Activated CD4-positive, alpha-beta T cell treated with anti-CD3 and anti-CD28 coated beads for 1 hour (primary cell): ENCODE measurements around the gene SMARCA2.

Experiments used
- DNase-seq: peaks from one replicate; pipeline ENCODE4 v3.0.0-alpha.2; 2020

Gene SMARCA2

DNA sequence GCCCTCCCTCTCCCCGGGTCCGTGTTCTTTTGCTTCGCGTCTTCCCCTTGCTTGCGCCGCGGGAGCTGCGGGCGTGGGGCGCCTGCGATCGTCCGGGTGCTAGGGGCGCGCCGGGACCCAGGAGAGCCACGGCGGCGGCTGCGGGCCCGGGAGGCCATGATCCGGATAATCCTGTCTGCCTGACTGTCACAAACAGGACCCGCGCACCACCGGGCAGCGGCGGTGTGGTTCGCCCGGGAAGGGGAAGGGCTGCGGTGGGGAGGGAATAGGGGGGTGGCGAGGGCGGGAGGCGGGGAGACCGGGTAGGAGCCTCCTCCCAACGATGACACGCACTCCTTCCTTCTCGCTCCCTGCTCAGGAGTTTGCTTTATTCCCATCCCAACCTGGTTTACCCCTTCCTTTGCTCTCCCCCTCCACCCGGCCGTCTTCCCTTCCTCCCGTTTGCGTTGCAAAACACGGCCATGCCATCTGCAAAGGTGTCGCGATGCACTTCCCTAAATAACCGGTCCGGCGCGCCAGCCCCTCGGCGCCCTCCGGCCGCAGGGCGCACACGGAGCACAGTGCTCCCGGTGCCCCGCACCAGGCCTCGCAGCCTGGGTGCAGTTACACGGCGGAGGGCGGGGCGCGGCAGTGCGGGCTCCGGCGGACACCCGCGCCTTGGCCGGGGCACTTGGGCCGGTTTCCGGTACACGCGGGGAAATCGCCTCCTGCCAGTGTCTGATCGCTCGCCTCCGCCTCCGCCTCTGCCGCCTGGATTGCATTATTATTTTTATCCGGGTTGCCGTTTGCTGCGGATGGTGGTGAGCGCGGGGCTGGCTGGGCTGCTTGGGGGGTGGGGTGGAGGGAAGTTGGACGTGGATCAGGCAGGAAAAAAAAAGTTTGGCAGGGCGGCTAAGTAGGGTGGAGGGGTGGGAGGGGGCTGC, 1.5 kb downstream of the SMARCA2 start:
- DNase-seq: peak; percentile 31

DNA sequence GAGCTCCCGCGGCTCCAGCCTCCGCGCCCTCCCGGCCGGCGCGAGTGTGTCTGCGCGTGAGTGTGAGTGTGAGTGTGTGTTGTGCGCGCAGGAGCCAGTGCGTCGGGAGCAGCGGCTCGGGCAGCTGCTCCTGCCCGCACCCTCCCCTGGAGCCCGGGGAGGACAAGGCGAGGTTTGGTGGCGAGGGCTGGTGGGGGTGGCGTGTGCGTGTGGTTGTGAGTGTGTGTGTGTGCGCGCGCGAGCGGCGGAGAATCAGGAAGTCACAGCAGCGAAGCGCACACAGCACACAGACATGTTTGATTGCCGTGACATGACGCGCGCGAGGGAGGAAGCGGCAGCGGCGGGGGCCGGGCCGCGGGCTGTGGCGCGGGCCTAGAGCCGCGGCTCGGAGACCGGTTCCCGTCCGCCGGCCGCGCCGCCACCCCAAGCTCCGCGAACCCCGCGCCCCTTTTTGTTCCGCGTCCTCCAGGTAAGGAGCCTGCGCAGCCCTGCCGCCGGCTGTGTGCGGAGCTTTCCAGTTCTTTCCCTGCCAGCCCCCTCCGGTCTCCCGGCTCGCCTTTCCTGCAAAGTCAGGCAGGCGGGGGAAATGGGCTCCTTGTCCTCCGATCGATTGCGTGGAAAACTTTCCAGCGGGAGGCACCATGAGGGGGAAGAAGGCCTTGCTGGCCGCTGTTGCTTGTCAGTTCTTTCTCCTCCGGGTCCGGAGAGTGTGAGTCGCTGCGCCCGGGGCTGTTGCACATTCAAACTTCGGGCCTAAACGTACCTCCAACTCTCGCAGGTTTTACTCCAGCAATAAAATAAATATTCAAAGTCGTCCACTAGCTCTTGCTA, 2.4 kb downstream of the SMARCA2 start:
- DNase-seq: peak; percentile 72

DNA sequence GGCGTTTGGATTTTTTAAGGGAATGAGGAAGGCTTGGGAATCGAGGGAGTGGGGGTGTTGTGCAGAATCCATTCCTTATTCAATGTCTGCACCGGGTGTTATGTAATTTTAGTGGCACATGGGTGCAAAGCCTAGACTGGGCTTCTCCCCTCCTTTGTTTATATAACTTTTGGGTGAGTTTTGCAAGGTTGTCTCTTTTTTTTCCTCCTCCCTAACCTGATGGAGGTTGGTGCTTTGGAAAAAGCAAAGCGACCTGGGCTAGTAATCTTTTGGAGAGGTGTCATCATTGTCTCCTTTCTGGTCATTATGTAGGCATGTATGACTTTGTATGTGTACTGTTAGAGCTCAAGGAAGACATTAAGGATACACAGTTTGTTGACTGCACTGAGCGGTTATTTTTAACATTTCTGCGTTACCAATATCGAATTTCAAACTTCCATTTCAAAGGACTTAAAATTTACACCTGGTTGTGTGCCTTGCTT, 3.1 kb downstream of the SMARCA2 start:
- DNase-seq: no peak

DNA sequence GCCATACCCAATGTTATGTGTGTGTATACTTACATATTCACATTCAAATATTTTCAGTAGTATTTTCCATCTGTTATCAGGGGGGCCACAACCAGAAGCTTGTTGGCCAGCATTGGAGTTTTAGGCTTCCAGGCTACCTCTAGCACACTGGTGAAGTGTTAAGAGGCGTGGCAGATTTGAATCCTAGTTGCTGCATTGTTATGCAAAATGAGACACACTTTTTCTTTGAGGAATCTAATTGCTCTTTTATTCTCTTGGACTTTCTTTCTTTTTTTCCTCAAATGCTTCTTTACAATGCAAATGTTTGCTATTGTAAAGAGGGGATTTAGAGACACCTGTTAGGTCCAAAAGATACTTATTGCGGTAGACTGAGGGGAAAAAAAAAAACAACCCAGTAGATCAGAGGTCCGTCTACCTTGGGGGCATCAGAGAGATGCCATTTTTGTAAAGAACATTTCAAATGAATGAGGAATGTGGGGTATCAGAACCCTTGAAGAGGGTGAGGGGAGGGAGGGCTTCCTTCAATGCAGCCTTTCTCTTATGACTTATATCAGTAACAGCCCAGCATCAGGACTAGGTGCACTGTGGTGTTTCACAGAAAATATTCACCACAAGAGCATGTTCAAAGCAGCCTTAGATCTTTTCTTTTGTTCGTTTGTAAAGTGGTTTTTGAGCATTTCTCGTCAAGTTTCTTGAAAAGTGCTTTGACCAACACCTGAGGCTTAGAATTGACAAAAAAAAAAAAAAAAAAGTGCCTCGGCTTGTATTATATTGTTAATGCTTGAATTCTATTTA, 3.8 kb downstream of the SMARCA2 start:
- no peak for DNase-seq

DNA sequence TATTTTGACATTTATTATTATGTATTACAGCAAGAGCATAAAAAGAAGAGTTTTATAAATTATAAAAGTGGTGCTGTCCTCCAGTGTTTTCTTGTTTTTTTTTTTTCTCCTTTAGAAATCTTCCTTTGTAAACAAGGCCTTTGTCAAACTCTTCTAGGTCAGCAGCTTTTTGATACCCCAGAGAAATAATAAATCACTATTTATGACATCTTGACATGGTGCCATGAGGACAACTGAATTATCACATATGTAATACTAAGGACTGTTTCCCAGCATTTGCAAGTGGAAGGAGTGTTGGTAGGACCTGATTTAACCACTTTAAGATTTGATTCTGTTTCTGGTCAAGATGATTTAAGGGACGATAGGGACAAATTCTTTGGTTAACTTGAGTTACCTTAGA, 4.6 kb downstream of the SMARCA2 start:
- DNase-seq: no peak

DNA sequence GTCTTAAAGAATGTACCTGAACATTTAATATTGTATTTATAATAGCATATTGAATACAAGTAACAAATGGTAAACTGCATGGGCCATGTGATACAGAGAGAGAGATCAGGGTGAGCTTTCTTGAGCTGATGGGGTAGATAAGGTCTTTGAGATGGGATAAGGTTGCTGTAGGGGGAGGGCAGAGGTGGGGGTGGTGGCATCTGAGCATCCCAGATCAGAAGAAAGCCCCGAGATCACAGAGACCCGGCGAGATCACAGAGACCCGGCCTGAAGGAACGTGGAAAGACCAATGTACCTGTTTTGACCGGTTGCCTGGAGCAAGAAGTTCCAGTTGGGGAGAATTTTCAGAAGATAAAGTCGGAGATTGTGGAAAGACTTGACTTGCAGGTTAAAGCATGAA, 6.6 kb downstream of the SMARCA2 start:
- DNase-seq: no peak

DNA sequence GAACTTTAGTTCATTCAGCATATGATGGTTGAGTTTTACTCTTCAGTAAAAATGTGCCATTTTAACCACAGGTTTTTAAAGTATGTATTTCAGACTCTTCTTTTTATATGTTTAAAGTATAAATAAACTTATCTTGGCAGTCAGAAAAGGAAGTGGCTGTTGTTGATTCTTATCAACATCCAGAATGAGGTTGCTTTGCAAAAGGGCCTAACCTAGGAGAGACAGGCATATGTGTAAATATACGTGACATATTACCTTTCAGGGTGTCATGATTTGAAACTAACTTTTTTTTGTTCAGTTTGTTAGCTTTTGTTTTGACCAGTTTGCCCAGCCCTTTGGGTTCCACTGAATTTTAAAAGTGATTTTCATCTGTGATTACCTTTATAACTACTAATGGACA, 7.4 kb downstream of the SMARCA2 start:
- no peak for DNase-seq

DNA sequence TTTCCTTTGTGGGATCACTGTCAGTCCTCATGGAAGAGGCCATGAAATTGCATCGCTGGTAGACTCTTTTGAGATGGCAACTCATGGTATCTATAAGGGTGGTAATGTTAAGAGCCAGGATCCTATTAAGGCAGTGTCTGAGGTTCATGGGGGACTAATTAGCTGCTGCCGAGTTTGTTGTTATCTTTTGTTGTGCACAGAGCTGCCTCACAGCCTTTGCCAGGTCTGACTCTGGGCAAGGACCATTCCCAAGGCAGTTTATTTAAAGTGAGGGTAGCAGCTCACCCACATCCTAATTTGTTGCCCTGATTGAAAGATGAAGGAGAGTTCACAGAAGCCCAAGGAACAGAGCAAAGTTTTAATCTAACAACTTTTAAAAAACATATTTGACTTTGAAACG, 7.9 kb downstream of the SMARCA2 start:
- no peak for DNase-seq

DNA sequence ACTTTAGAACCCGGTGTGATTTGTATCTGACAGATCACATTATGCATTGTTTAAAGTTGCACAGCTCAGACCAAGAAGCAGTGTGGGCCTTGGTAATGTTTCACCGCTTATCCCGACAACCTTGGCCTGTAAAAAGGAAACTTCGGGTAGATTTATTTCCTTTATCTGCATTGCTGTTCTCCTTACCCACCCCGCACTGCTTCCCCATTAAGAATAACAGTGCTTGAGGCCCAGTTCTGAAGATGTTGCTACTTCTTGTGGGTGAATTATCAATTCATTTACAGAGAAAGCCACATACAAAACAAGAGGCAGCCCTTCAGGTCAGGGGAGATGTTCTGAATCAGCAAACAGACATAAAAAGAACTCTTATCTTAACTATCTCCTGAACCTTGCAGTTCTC, 8.4 kb downstream of the SMARCA2 start:
- no peak for DNase-seq

DNA sequence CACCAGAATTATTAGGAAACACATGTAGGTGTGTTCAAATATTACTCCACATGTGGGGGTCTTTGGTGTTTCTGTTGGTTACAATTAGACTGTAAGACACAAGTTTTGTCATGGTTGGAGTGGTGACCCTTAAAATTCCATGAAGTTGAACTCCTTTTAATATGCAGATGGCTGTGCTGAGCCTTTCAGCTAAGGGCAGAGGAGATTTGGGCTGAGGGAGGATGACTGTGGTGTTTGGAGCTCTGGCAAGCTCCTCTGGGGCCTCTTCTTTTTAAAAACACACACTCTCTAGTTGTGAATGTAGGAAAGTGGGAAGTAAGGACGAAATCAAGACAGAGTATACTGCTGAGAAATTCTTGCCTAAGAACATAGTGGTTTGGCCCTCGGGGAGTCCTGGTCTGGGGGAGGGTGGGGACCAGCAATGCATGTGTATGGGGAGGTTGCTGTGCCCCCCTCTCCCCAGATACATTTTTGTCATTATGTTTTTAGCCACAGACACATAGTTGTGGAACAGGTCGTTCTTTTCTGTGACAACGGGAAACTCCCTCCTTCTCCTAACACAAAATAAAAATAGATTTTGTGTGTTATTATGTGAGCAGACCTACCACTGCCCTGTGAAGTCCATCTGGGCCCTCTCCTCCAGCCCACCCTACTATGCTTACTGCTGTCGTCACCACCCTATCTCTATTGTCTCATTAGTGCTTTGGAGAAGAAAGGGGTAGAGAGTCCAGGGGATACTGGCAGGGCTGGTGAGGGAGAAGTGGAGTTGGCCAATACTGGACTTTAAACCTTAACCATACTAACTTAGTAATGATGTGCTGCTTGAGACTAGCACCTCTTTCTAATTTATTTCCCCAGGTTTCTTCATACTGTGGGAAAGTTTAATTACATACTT, 10.0 kb downstream of the SMARCA2 start:
- DNase-seq: no peak

DNA sequence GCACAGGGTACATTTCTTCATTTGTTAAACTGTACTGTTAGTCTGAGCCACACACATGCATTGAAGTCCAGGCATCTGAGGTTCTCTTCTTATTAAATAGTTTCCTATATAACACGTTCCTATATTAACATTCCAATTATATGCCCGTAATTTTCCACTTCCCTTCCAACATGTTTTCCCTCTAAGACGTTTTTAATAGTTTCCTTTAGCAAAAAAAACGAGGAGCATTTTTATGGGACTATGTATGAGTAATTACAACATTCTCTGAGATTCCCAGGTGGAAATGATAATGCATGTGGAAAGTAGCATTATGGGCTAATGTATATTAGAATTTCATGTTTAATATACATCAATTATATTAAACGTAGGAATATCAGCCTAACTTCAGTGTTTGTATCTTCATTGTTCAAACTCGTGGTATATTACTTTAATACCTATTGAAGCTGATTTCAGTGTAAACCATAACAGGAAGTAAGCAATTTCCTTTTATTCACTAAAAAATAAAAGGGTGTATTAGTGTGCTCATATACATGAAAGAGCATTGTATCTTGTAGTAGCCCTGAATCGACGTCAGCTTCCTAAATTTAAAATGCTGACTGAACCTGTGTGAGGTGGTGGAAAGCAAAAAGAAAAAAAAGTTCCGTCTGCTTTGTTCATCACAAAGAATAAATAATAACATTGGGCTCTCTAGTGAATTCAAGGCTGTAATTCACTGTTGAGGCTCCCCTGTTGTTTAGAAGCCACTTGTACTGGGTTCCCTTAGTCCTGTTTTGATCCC, 11.3 kb downstream of the SMARCA2 start:
- no peak for DNase-seq

DNA sequence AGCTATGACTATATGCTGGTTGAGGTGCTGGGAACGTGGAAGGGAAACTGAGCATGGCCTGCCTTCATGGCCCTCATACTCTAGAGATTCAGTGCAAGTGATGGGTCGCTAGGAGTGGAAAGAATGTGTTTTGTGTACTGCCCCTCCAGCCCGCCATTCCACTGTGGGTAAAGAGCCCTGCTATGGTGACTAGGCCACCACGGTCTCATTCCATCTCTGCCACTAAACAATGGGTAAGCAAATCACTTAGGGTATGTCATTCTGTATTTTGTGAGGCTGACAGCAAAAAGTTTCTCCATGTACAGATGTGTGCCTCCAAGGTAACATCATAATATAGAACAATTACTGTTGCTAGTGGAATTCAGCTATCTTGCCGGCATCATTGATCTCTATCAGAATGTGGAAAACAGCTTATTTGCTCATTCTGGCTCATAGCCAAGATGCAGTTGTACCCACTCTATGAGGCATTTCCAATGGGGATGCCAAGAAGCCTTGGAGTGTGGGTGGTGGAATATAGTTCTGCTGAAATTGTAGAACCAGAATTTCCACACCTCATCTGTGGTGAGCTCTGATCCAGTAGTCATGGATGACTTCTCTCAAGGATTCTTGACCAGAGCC, 12.5 kb downstream of the SMARCA2 start:
- no peak for DNase-seq

DNA sequence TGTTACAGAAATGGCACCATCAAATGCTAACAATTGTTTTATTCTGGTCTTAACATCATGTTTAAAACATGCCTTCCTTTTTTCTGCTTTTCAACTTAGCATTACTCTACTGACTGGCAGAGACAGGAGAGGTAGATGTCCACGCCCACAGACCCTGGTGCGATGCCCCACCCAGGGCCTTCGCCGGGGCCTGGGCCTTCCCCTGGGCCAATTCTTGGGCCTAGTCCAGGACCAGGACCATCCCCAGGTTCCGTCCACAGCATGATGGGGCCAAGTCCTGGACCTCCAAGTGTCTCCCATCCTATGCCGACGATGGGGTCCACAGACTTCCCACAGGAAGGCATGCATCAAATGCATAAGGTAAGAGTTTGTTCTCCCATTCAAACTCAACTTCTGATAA, 13.7 kb downstream of the SMARCA2 start:
- DNase-seq: no peak

DNA sequence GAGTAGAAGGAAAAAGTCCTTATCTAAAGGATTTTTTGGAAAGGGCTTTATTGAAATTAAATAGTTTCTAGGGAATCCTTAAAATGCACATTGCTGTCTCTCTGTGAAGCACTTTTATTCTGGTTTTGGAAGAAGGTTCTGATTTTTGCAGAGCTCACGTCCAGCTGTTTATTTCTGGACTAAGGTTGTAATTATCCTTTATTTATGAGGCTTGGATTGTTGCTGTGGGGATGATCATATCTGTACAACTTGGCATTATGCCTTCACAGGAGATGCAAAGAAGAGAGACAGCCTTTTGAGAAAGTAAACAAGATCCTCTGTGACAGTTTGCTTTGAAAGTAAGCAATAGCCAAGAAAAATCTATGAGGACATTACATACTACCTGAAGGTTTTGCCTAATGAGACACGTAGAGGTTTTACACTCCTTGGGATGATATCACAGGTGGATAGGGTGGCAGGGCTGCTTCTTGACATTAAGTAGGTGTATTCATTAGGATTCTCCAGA, 14.6 kb downstream of the SMARCA2 start:
- DNase-seq: no peak

DNA sequence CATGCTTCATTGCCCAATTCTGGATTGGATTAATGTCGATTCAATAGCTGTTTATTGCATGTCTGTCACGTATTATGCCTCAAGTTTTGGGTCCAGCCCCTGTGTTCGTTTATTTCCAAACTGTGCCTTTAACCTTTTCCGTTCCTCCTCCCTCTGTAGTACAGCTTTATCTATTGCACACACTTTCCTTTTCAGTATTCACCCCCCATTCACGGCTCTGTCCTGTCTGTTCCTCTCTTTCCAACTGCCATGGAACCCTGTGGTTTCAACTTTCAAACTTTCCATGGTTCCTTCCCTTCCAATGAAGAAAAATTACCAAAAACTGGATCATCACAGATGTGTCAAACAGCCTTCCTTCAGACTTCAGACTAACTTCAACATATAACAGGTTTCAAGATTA, 17.1 kb downstream of the SMARCA2 start:
- DNase-seq: no peak

DNA sequence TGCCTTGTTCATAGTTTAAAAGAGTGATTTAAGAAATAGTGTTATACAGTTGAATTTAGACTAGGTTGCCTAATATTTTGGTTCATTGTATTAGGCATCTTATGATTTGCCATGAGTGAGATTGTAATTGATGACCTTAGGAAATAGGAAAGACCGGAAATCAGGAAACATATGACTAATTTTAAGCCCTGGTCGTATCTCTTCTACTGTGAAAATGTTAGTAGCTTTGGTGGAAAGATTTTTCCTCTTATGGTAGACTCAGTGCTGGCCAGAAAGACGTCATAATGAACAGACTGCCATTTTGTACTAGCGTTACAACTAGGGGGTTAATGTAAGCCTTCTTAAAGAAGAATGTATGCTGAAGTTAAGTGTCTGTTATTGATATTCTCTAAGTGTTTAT, 21.7 kb downstream of the SMARCA2 start:
- no peak for DNase-seq

DNA sequence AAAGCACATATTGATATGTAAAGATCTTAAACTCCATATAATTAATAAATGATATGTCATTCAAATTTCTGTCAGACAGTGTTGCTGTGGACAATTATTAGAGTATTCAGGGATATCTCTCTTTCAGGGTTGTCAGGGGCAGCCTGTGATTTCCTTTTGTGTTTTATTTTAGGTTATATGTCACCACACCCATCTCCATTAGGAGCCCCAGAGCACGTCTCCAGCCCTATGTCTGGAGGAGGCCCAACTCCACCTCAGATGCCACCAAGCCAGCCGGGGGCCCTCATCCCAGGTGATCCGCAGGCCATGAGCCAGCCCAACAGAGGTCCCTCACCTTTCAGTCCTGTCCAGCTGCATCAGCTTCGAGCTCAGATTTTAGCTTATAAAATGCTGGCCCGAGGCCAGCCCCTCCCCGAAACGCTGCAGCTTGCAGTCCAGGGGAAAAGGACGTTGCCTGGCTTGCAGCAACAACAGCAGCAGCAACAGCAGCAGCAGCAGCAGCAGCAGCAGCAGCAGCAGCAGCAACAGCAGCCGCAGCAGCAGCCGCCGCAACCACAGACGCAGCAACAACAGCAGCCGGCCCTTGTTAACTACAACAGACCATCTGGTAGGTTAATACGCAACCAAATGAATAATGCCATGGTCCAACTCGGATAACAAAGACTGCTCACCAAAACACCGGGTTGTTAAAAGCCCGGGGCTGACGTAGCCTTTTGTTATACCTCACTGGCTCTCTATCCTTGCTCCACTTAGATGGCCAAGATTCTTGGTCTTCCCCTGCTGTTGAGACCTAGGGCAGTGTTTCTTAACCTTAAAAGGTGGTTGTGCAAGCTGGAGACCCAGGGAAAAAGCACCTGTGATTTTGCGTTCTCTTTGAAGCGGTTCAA, 24.4 kb downstream of the SMARCA2 start:
- no peak for DNase-seq

DNA sequence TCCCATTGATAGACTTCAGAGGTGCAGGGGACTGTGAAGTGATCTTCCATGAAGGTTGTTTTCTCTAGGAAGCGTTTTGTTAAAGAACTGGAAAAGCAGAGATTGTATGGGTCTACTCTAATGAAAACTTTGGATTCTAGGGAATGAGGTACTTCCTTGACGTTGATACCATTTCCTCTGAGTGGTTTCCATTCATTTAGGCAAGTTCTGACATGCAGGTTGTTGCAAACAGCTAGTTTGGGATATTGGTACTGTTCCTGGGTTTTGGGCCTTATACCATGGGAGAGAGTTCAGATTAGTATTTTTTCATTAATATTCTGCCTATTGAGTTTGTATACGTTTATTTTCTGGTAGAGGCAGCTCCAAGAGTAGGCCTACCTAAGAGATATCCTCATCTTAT, 25.7 kb downstream of the SMARCA2 start:
- DNase-seq: no peak

DNA sequence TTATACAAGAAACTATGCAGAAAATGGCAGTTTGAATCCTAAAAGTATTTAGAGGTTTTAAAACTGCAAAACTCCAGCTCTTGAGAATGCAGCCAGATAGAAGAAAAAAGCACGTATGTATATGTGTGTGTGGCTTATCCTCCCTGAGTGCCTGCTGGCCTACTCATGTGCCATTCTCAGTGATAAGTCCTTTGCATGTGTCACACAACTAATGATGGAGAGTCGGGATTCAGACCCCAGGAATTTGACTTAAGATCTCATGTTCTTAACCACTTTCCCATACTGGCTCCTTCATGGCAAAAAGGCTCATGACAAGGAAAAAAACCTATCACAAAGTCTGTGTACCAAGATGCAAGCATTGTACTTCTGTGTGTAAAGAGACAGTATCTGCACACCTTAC, 26.6 kb downstream of the SMARCA2 start:
- no peak for DNase-seq
